Peyer's patch (tissue), 4 donors: ENCODE measurements around the gene ZNF407.

ENCODE experiments used
- CTCF ChIP-seq, 6 experiments: fragments of 450-650 bp in 4 of 6; fragments of 200-600 bp in 2 of 6; sonication (generic) in 1 of 6; IDR thresholded peaks; one replicate each; pipeline ENCODE4 v1.5.1; 2017 to 2019; ENCODE audit warnings: antibody characterized with exemption in 6 of 6, mild to moderate bottlenecking in 3 of 6, moderate library complexity in 1 of 6
- POLR2A ChIP-seq, 2 donors: fragments of 450-650 bp; IDR thresholded peaks; one replicate each; pipeline ENCODE4 v1.5.1; 2017; ENCODE audit warnings: antibody characterized with exemption in 2 of 2, mild to moderate bottlenecking in 2 of 2, moderate library complexity in 2 of 2

GRCh38 chr18:74682141-74682990, 84.7 kb downstream of the ZNF407 start:
- TF ChIP-seq CTCF (IDR thresholded peaks at IDR 0.05) (no peak), POLR2A (IDR thresholded peaks at IDR 0.05) (no peak)
